Smooth muscle cell (in vitro differentiated cells): Measurements from ENCODE around the gene MEIOC. TPM values are rescaled to one million over a fixed set of nuclear protein-coding genes. Genes with fewer than 3 reads are reported as not detected.
"Not testable (repeated sequence)": the region's sequence is repeated elsewhere in the genome, so short reads cannot be mapped to it uniquely, and the experiment has no call there.

ENCODE experiments used
- DNase-seq: peaks from one replicate; lab custom pipeline; 2025; ENCODE audit not compliant: unreplicated experiment; lab: John Stamatoyannopoulos, UW
- H2AFZ ChIP-seq: fragments of 200-600 bp; sonication (generic); 2 replicates; pipeline ENCODE4 v1.6.0; 2016; ENCODE audit warnings: antibody characterized with exemption, low read depth, mild to moderate bottlenecking
- H3F3A ChIP-seq: fragments of 200-600 bp; sonication (generic); 2 replicates; pipeline ENCODE4 v1.6.0; 2017; ENCODE audit warnings: antibody characterized with exemption, low read depth
- H3K27ac ChIP-seq: fragments of 200-600 bp; sonication (generic); 2 replicates; pipeline ENCODE4 v1.5.1; 2016; ENCODE audit warnings: low read depth, mild to moderate bottlenecking
- H3K27me3 ChIP-seq: fragments of 200-600 bp; sonication (generic); 2 replicates; pipeline ENCODE4 v1.6.1; 2016; ENCODE audit warnings: low read depth, mild to moderate bottlenecking
- H3K36me3 ChIP-seq: fragments of 200-600 bp; sonication (generic); 2 replicates; pipeline ENCODE4 v1.5.1; 2016; ENCODE audit warnings: low read depth
- H3K4me1 ChIP-seq: fragments of 200-600 bp; sonication (generic); 2 replicates; pipeline ENCODE4 v1.5.1; 2016; ENCODE audit warnings: low read depth
- H3K4me2 ChIP-seq: fragments of 200-600 bp; sonication (generic); 2 replicates; pipeline ENCODE4 v1.6.0; 2016; ENCODE audit warnings: mild to moderate bottlenecking
- H3K4me3 ChIP-seq: fragments of 200-600 bp; sonication (generic); 2 replicates; pipeline ENCODE4 v1.5.1; 2016; ENCODE audit warnings: mild to moderate bottlenecking
- H3K79me2 ChIP-seq: fragments of 200-600 bp; sonication (generic); 2 replicates; pipeline ENCODE4 v1.6.0; 2016; ENCODE audit warnings: low read depth, mild to moderate bottlenecking
- H3K9ac ChIP-seq: fragments of 200-600 bp; sonication (generic); 2 replicates; pipeline ENCODE4 v1.6.0; 2016; ENCODE audit warnings: low read depth
- H3K9me3 ChIP-seq: fragments of 200-600 bp; sonication (generic); replicated peaks from 2 replicates; pipeline ENCODE4 v1.5.1; 2016; ENCODE audit warnings: low read depth
- H4K20me1 ChIP-seq: fragments of 200-600 bp; sonication (generic); 2 replicates; pipeline ENCODE4 v1.6.0; 2016; ENCODE audit warnings: low read depth
- WGBS: methylation state at CpG from one replicate; pipeline ENCODE4 v1.1.7; 2016; ENCODE audit warnings: low lambda C conversion rate; 5-methylcytosine and 5-hydroxymethylcytosine counted together
- polyA plus RNA-seq: library from polyadenylated mRNA; unstranded; fragments of >200 nt; fragmentation: Nextera tagmentation; extraction: Ambion mirVana; gene quantifications from 2 replicates; pipeline ENCODE4 v1.2.1, GENCODE V29; 2016
- total RNA-seq: library from RNA; depleted of rRNA; stranded (reverse); fragments of >200 nt; gene quantifications from 2 replicates; pipeline ENCODE4 v1.2.3, GENCODE V29; 2014
- TF ChIP-seq, protein P1 (sequence below): fragments of 200-600 bp; sonication (generic); IDR thresholded peaks from 2 replicates; pipeline ENCODE4 v1.5.1; 2017; ENCODE audit warnings: borderline replicate concordance, mild to moderate bottlenecking, antibody characterized with exemption; ENCODE audit not compliant: insufficient read depth, poor library complexity, severe bottlenecking

MEIOC gene
- total and polyA plus RNA-seq, 2 experiments from 2014 or later: not detected

DNA sequence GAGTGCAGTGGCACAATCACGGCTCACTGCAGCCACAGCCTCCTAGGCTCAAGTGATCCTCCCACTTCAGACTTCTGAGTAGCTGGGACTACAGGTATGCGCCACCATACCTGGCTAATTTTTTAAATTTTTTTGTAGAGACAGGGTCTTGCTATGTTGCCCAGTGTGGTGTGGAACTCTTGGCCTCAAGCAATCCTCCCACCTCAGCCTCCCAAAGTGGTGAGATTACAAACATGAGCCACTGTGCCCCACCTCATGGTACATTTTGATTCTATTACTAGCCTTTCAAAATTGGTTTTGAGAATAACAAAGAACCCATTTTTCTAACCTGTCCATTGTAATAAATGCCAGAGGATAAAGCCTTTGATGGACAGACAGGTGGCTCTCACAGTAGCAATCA lies 31.9 kb downstream of the MEIOC start:
- H3K9ac ChIP-seq: peak overlapping the region; percentile 83
- peaks cover 11% of the 10 kb centered on the region for H3K4me1 ChIP-seq
- WGBS: 97% methylated on average over 2 of the region's 2 CpGs
- H3K4me3 ChIP-seq: peak overlapping the region; percentile 83
- TF ChIP-seq, protein P1, sequence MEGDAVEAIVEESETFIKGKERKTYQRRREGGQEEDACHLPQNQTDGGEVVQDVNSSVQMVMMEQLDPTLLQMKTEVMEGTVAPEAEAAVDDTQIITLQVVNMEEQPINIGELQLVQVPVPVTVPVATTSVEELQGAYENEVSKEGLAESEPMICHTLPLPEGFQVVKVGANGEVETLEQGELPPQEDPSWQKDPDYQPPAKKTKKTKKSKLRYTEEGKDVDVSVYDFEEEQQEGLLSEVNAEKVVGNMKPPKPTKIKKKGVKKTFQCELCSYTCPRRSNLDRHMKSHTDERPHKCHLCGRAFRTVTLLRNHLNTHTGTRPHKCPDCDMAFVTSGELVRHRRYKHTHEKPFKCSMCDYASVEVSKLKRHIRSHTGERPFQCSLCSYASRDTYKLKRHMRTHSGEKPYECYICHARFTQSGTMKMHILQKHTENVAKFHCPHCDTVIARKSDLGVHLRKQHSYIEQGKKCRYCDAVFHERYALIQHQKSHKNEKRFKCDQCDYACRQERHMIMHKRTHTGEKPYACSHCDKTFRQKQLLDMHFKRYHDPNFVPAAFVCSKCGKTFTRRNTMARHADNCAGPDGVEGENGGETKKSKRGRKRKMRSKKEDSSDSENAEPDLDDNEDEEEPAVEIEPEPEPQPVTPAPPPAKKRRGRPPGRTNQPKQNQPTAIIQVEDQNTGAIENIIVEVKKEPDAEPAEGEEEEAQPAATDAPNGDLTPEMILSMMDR: no peak
- H2AFZ ChIP-seq: no peak overlapping the region
- no peak for DNase-seq
- no peaks in the 10 kb centered on the region for H3F3A ChIP-seq
- H3K27ac ChIP-seq: no peak overlapping the region
- peak overlapping the region; percentile 95 for H3K4me2 ChIP-seq
- H3K27me3 ChIP-seq: no peaks in the 10 kb centered on the region
- peaks cover 35% of the 10 kb centered on the region for H3K79me2 ChIP-seq
- H4K20me1 ChIP-seq: no peaks in the 10 kb centered on the region
- H3K36me3 ChIP-seq: peaks cover 4% of the 10 kb centered on the region
- H3K9me3 ChIP-seq: no peaks in the 10 kb centered on the region

- peak overlapping the region; percentile 96 for H2AFZ ChIP-seq
- no peaks in the 10 kb centered on the region for H3K27me3 ChIP-seq
- H3F3A ChIP-seq: no peaks in the 10 kb centered on the region
- no peaks in the 10 kb centered on the region for H4K20me1 ChIP-seq
- peak overlapping the region; percentile 95 for H3K4me2 ChIP-seq
- TF ChIP-seq, protein P1: no peak
- H3K79me2 ChIP-seq: peaks cover 34% of the 10 kb centered on the region
- H3K4me3 ChIP-seq: peak overlapping the region; percentile 83
- peak overlapping the region; percentile 70 for H3K27ac ChIP-seq
- peaks cover under 1% of the 10 kb centered on the region for H3K36me3 ChIP-seq
- peaks cover 11% of the 10 kb centered on the region for H3K4me1 ChIP-seq
- WGBS: 6% methylated on average over 13 of the region's 13 CpGs
- peak overlapping the region; percentile 83 for H3K9ac ChIP-seq
- no peak for DNase-seq
- H3K9me3 ChIP-seq: no peaks in the 10 kb centered on the region
Observed at GRCh38 chr17:44688675-44689476, 32.6 kb downstream of the MEIOC start.

DNA sequence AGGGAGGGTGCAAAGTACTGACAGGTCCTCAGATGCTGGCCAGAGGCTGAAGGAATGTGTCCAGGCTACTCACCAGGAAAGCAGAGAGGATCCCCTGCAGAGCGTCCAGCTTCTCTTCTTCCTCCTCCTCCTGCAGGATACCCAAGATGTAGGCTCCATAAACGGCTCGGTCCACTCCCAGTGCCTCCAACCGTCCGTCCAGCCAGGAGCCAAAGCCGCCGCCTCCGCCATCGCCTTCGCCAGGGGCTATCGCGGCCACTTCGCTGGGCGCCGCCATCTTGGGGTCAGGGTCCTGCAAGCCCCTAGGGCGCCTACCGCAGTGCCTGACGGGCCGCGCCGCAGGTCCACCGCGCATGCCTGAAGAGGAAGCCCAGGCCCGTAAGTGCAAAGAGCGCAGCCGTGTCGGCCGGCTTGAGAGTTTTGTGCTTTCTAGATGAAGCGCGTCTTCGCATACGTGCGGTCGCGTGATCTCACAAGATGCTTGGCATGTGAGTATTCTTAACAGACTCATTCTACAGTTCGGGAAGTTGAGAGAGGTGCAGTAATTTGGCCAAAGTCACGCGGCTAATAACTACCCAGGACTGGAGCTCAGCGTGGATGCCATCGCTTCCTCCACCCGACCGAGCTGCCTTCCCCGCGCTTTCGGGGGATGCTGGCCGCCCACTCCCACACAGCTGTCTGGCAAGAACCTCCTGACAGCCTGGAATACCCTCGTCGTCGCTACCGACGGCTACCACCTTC lies 33.4 kb downstream of the MEIOC start, which contains the start of gene CCDC43:
TSS of gene CCDC43 (minus strand) at position 300 of the 741 bp plus-strand sequence. CDS start at position 277, 23 bp downstream.
- Histone ChIP-seq H3K27me3 (no peaks in the 10 kb centered on the region), H3K9ac (peak within 1 kb of the TSS; percentile 83), H3K4me2 (peak within 1 kb of the TSS; percentile 95), H2AFZ (peak within 1 kb of the TSS; percentile 96), H4K20me1 (no peaks in the 10 kb centered on the region), H3K79me2 (peaks cover 31% of the 10 kb centered on the region), H3K9me3 (no peaks in the 10 kb centered on the region), H3F3A (no peaks in the 10 kb centered on the region), H3K4me1 (peaks cover 11% of the 10 kb centered on the region), H3K27ac (peak within 1 kb of the TSS; percentile 70), H3K36me3 (no peaks in the 10 kb centered on the region), H3K4me3 (peak within 1 kb of the TSS; percentile 83)
- WGBS: under 1% methylated on average over 51 of the region's 51 CpGs
- peak; percentile 75 for DNase-seq
- TF ChIP-seq, protein P1: no peak

DNA sequence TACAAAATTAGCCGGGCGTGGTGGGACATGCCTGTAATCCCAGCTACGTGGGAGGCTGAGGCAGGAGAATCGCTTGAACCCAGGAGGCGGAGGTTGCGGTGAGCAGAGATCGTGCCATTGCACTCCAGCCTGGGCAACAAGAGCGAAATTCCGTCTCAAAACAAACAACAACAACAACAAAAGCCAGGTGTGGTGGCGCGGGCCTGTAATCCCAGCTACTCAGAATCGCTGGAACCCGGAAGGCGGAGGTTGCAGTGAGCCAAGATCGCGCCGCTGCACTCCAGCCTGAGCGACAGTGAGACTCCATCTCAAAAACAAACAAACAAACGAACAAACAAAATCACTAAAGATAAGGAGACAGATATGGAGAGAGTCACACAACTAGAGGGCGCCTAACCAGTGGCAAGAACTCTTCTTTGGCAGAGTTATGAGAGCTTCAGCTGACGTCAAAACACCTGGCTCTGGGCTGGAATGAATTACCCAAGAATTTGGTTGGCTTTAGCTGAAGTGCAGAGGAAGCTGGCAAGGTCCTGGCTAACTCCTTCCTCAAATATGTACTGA lies 34.6 kb downstream of the MEIOC start:
- not testable (repeated sequence) for H3K9ac ChIP-seq, H3K36me3 ChIP-seq, H3K9me3 ChIP-seq, H3F3A ChIP-seq, H3K27ac ChIP-seq, H3K27me3 ChIP-seq, DNase-seq, H4K20me1 ChIP-seq, H2AFZ ChIP-seq
- Histone ChIP-seq H3K79me2 (peaks cover 31% of the 10 kb centered on the region), H3K4me1 (peaks cover 11% of the 10 kb centered on the region), H3K4me2 (peak overlapping the region; percentile 95), H3K4me3 (peak overlapping the region; percentile 83)
- 89% methylated on average over 21 of the region's 21 CpGs for WGBS
